Stimulated activated CD4-positive, alpha-beta T cell treated with anti-CD3 and anti-CD28 coated beads, Interleukin-4, amount 100 ng/mL, for 4 hours (primary cell): ENCODE results near the gene POLR2L.

Experiments
- DNase-seq, 2 experiments: peaks; one replicate each; pipeline ENCODE4 v3.0.0-alpha.2; 2020

Gene POLR2L

GRCh38 chr11:792535-792821 lies 49.9 kb downstream of the POLR2L start:
- DNase-seq: no peak

GRCh38 chr11:791658-792534 lies 50.4 kb downstream of the POLR2L start:
- no peak for DNase-seq

GRCh38 chr11:790721-791564 lies 51.4 kb downstream of the POLR2L start:
- DNase-seq: no peak

- DNase-seq: peak; percentile 26 to 58
These were observed 52.4 kb downstream of the POLR2L start, which contains the start of gene CEND1 for GRCh38 chr11:789943-790342. CEND1 (minus strand) TSS chr11:790090; CDS start chr11:788576, 1,514 bp downstream.
